OCI-LY7 (cell line): Measurements from ENCODE around the gene HMOX1. TPM values are rescaled to one million over a fixed set of nuclear protein-coding genes. Genes with fewer than 3 reads are reported as not detected.

Experiments
- BruUV-seq: library from RNA; stranded (reverse); fragments of 400-500 nt; replicated peaks from 2 replicates; lab custom pipeline; 2021; lab: Mats Ljungman, UMichigan
- CTCF ChIA-PET: fragments of 300-600 bp; sonication (Branson Sonifier 250); formaldehyde crosslinking; loops from one replicate; lab custom pipeline; 2022; ENCODE audit warnings: antibody characterized with exemption; ENCODE audit not compliant: unreplicated experiment; lab: Charles Lee
- POLR2A ChIA-PET: fragments of 300-600 bp; sonication (Branson Sonifier 250); formaldehyde crosslinking; loops from one replicate; lab custom pipeline; 2022; ENCODE audit warnings: antibody characterized with exemption; lab: Charles Lee
- DNase-seq: peaks from one replicate; pipeline ENCODE4 v3.0.0-alpha.2; 2015; ENCODE audit warnings: low spot score
- H2AFZ ChIP-seq: fragments of 200-600 bp; sonication (generic), shearing (Covaris generic); 2 replicates; pipeline ENCODE4 v1.6.1; 2014; ENCODE audit warnings: mild to moderate bottlenecking, antibody characterized with exemption, low read length, moderate library complexity
- H3K27ac ChIP-seq: fragments of 200-600 bp; sonication (generic); 2 replicates; pipeline ENCODE4 v1.5.1; 2014; ENCODE audit warnings: mixed run types, low read depth, mild to moderate bottlenecking, moderate library complexity, low read length, inconsistent platforms; ENCODE audit not compliant: poor library complexity, severe bottlenecking
- H3K36me3 ChIP-seq: fragments of 200-600 bp; sonication (generic); 2 replicates; pipeline ENCODE4 v1.6.1; 2014; ENCODE audit warnings: mild to moderate bottlenecking, antibody characterized with exemption, low read length, moderate library complexity, mixed read lengths; ENCODE audit not compliant: insufficient read depth
- H3K4me1 ChIP-seq: fragments of 200-600 bp; sonication (generic); 2 replicates; pipeline ENCODE4 v1.5.1; 2014; ENCODE audit warnings: mild to moderate bottlenecking, low read length; ENCODE audit not compliant: insufficient read depth, poor library complexity, severe bottlenecking
- H3K4me2 ChIP-seq: fragments of 200-600 bp; sonication (generic); 2 replicates; pipeline ENCODE4 v1.6.1; 2014; ENCODE audit warnings: mild to moderate bottlenecking, low read length
- H3K4me3 ChIP-seq: fragments of 200-600 bp; sonication (generic); 2 replicates; pipeline ENCODE4 v1.5.1; 2014; ENCODE audit warnings: mild to moderate bottlenecking, low read depth, low read length; ENCODE audit not compliant: poor library complexity, severe bottlenecking
- H3K79me2 ChIP-seq: fragments of 200-600 bp; sonication (generic); 2 replicates; pipeline ENCODE4 v1.6.1; 2016; ENCODE audit warnings: low read depth, mild to moderate bottlenecking, low read length, moderate library complexity, mixed read lengths; ENCODE audit not compliant: insufficient read depth
- H3K9me2 ChIP-seq: fragments of 200-600 bp; sonication (generic); 2 replicates; pipeline ENCODE4 v1.6.1; 2016; ENCODE audit warnings: mild to moderate bottlenecking, low read length, mixed read lengths; ENCODE audit not compliant: insufficient read depth
- H3K9me3 ChIP-seq: fragments of 200-600 bp; sonication (generic); 2 replicates; pipeline ENCODE4 v1.6.1; 2014; ENCODE audit warnings: mild to moderate bottlenecking, mixed run types, low read length, mixed read lengths
- H4K20me1 ChIP-seq: fragments of 200-600 bp; sonication (generic); 2 replicates; pipeline ENCODE4 v1.6.1; 2014; ENCODE audit warnings: mild to moderate bottlenecking, antibody characterized with exemption, low read length, moderate library complexity, mixed read lengths; ENCODE audit not compliant: insufficient read depth
- CTCF ChIP-seq: fragments of 200-600 bp; sonication (generic); conservative IDR thresholded peaks from 2 replicates; pipeline ENCODE4 v1.5.1; 2014; ENCODE audit warnings: mild to moderate bottlenecking, antibody characterized with exemption, low read length, moderate library complexity, mixed read lengths
- EZH2phosphoT487 ChIP-seq: fragments of 200-600 bp; sonication (generic); IDR thresholded peaks from 2 replicates; pipeline ENCODE4 v1.6.1; 2018; ENCODE audit warnings: low read depth, borderline replicate concordance, mild to moderate bottlenecking, mixed run types, antibody characterized with exemption, low read length, moderate library complexity, mixed read lengths
- intact Hi-C: fragments of 100-400 bp; cut with micrococcal nuclease; formaldehyde crosslinking; loops from one replicate; pipeline ENCODE4 v1.10.0; 2022; ENCODE audit not compliant: unreplicated experiment
- total RNA-seq, 2 experiments: library from RNA; depleted of rRNA in 1 of 2; stranded (reverse); fragments of >200 nt in 1 of 2; shearing (Covaris generic) in 1 of 2; gene quantifications; 2 replicates each; pipeline ENCODE4 v1.2.3, GENCODE V29; 2014 to 2022

HMOX1 gene
- total RNA-seq, 2 experiments from 2014 or later = 2.2 to 13.9 TPM

- Histone ChIP-seq H3K79me2 (no peaks in the 10 kb centered on the region), H3K4me1 (peaks cover 42% of the 10 kb centered on the region), H3K4me2 (no peak overlapping the region), H3K27ac (no peak overlapping the region), H2AFZ (no peak overlapping the region), H3K36me3 (no peaks in the 10 kb centered on the region), H4K20me1 (no peaks in the 10 kb centered on the region), H3K9me2 (no peaks in the 10 kb centered on the region), H3K9me3 (no peaks in the 10 kb centered on the region), H3K4me3 (no peak overlapping the region)
- no TSS peak for BruUV-seq
- TF ChIP-seq EZH2phosphoT487 (no peak), CTCF (no peak)
- no peak for DNase-seq
- ChIA-PET POLR2A (interaction anchor here (1.1 kb wide), 1 partner anchor 17 kb away, joined by 3 read pairs; no protein-coding TSS in a partner anchor), CTCF (no interaction called here)
- intact Hi-C loops = no loop called here
These were observed 12.5 kb upstream of the HMOX1 start for GRCh38 chr22:35368386-35368785.

- H4K20me1 ChIP-seq = no peaks in the 10 kb centered on the region
- ChIA-PET POLR2A (no interaction called here), CTCF (no interaction called here)
- H3K27ac ChIP-seq = no peak overlapping the region
- H2AFZ ChIP-seq = no peak overlapping the region; the same call in 1 of the 2 replicates
- no peak for DNase-seq
- no peaks in the 10 kb centered on the region for H3K36me3 ChIP-seq
- no peaks in the 10 kb centered on the region for H3K9me2 ChIP-seq
- H3K4me2 ChIP-seq = no peak overlapping the region
- intact Hi-C loops = no loop called here
- no peaks in the 10 kb centered on the region for H3K9me3 ChIP-seq
- no TSS peak for BruUV-seq
- peaks cover 33% of the 10 kb centered on the region for H3K4me1 ChIP-seq
- H3K79me2 ChIP-seq = no peaks in the 10 kb centered on the region
- no peak overlapping the region for H3K4me3 ChIP-seq
- TF ChIP-seq EZH2phosphoT487 (no peak), CTCF (no peak)
These were observed 10.9 kb upstream of the HMOX1 start for GRCh38 chr22:35369996-35370395.

GRCh38 chr22:35373781-35374180, 7.1 kb upstream of the HMOX1 start:
- no peak overlapping the region for H3K4me2 ChIP-seq
- H3K79me2 ChIP-seq = no peaks in the 10 kb centered on the region
- no TSS peak for BruUV-seq
- TF ChIP-seq CTCF (no peak), EZH2phosphoT487 (no peak)
- CTCF ChIA-PET = no interaction called here
- no peaks in the 10 kb centered on the region for H3K9me2 ChIP-seq
- no peak overlapping the region for H3K4me3 ChIP-seq
- peaks cover 44% of the 10 kb centered on the region for H3K4me1 ChIP-seq
- no peaks in the 10 kb centered on the region for H3K9me3 ChIP-seq
- no peaks in the 10 kb centered on the region for H3K36me3 ChIP-seq
- POLR2A ChIA-PET = no interaction called here
- no peak for DNase-seq
- no peaks in the 10 kb centered on the region for H4K20me1 ChIP-seq
- H3K27ac ChIP-seq = no peak overlapping the region
- intact Hi-C loops = no loop called here
- no peak overlapping the region for H2AFZ ChIP-seq
